GM21825 (cell line): ENCODE data around the gene TRANK1.

Experiments
- ATAC-seq: cut with Tn5 transposase; IDR thresholded peaks from one replicate; pipeline ENCODE4 v1.9.1; 2021; ENCODE audit warnings: mild to moderate bottlenecking, moderate library complexity; ENCODE audit not compliant: unreplicated experiment

The TRANK1 gene

GRCh38 chr3:36862076-36862755 is 82.6 kb downstream of the TRANK1 start:
- ATAC-seq: no peak

- ATAC-seq: no peak
These were observed 85.4 kb downstream of the TRANK1 start for GRCh38 chr3:36859494-36859893.

- no peak for ATAC-seq
These were observed 92.8 kb downstream of the TRANK1 start for GRCh38 chr3:36852071-36852470.

- no peak for ATAC-seq
These were observed 94.1 kb downstream of the TRANK1 start for GRCh38 chr3:36850743-36851142.

- ATAC-seq: no peak
These were observed 98.4 kb downstream of the TRANK1 start for GRCh38 chr3:36846406-36846805.

GRCh38 chr3:36843065-36844051 is 101.5 kb downstream of the TRANK1 start:
- peak; percentile 77 for ATAC-seq

GRCh38 chr3:36842275-36842674 is 102.6 kb downstream of the TRANK1 start:
- ATAC-seq: no peak

- ATAC-seq: no peak
These were observed 104.4 kb downstream of the TRANK1 start for GRCh38 chr3:36840453-36840921.

- ATAC-seq: no peak
These were observed 107.8 kb downstream of the TRANK1 start for GRCh38 chr3:36837089-36837488.

GRCh38 chr3:36833160-36833814 is 111.6 kb downstream of the TRANK1 start:
- no peak for ATAC-seq

- ATAC-seq: no peak
These were observed 112.4 kb downstream of the TRANK1 start for GRCh38 chr3:36832406-36832805.

- ATAC-seq: no peak
These were observed 117.7 kb downstream of the TRANK1 start for GRCh38 chr3:36827133-36827532.

GRCh38 chr3:36826240-36826639 is 118.6 kb downstream of the TRANK1 start:
- ATAC-seq: no peak

- no peak for ATAC-seq
These were observed 120.4 kb downstream of the TRANK1 start for GRCh38 chr3:36824443-36824842.

- no peak for ATAC-seq
These were observed 121.0 kb downstream of the TRANK1 start for GRCh38 chr3:36823806-36824205.

- no peak for ATAC-seq
These were observed 124.8 kb downstream of the TRANK1 start for GRCh38 chr3:36820083-36820482.

- ATAC-seq: no peak
These were observed 126.9 kb downstream of the TRANK1 start for GRCh38 chr3:36817806-36818533.

GRCh38 chr3:36815375-36815774 is 129.5 kb downstream of the TRANK1 start:
- no peak for ATAC-seq

- ATAC-seq: no peak
These were observed 130.1 kb downstream of the TRANK1 start for GRCh38 chr3:36814776-36815175.

- no peak for ATAC-seq
These were observed 130.7 kb downstream of the TRANK1 start for GRCh38 chr3:36814066-36814717.
